Breast epithelium (tissue), 3 donors: ENCODE results near the gene SELP.

Experiments
- CTCF ChIP-seq, 3 donors: fragments of 450-650 bp; IDR thresholded peaks; one replicate each; pipeline ENCODE4 v1.5.1; 2016 to 2017; ENCODE audit warnings: antibody characterized with exemption in 3 of 3, mild to moderate bottlenecking in 3 of 3, moderate library complexity in 3 of 3
- POLR2A ChIP-seq: fragments of 450-650 bp; IDR thresholded peaks from one replicate; pipeline ENCODE4 v1.6.1; 2016; ENCODE audit warnings: antibody characterized with exemption, mild to moderate bottlenecking, moderate library complexity
- POLR2AphosphoS5 ChIP-seq, 3 donors: sonication (generic); formaldehyde crosslinking; IDR thresholded peaks; one replicate each; pipeline ENCODE4 v1.6.1; 2017; ENCODE audit warnings: antibody characterized with exemption in 3 of 3

GRCh38 chr1:169576241-169576934 is 53.5 kb downstream of the SELP start:
- TF ChIP-seq POLR2A = no peak
- TF ChIP-seq POLR2AphosphoS5 (IDR thresholded peaks at IDR 0.05) = no peak
- TF ChIP-seq CTCF (IDR thresholded peaks at IDR 0.05) = no peak
